GM12878 (cell line): ENCODE data around the gene SULT1A2. TPM values are rescaled to one million over a fixed set of nuclear protein-coding genes. Genes with fewer than 3 reads are reported as not detected.

Experiments
- ATAC-seq: fragments of 200-7000 bp; cut with Tn5 transposase; 3 replicates; pipeline ENCODE4 v1.9.1; 2020; ENCODE audit warnings: mild to moderate bottlenecking, moderate library complexity
- BruUV-seq: library from RNA; stranded (reverse); fragments of 400-500 nt; replicated peaks from 2 replicates; lab custom pipeline; 2021; lab: Mats Ljungman, UMichigan
- CTCF ChIA-PET: fragments of 300-600 bp; sonication (Branson Sonifier 250); formaldehyde crosslinking; extraction: SDS; loops from one replicate; lab custom pipeline; 2021; ENCODE audit warnings: inconsistent platforms; lab: Yijun Ruan, JAX
- POLR2A ChIA-PET: fragments of 350-600 bp; formaldehyde crosslinking; extraction: SDS; loops from one replicate; lab custom pipeline; 2021; ENCODE audit warnings: inconsistent platforms; lab: Charles Lee
- RAD21 ChIA-PET: fragments of 300-600 bp; sonication (Branson Sonifier 250); formaldehyde crosslinking; loops from one replicate; lab custom pipeline; 2023; ENCODE audit warnings: antibody characterized with exemption; ENCODE audit not compliant: unreplicated experiment; lab: Charles Lee
- SMC1A ChIA-PET: fragments of 300-600 bp; sonication (Branson Sonifier 250); formaldehyde crosslinking; loops from one replicate; lab custom pipeline; 2023; ENCODE audit not compliant: unreplicated experiment, uncharacterized antibody; lab: Charles Lee
- DNase-seq: peaks from one replicate; pipeline ENCODE4 v3.0.0-alpha.2; 2011; ENCODE audit warnings: low read depth, low spot score
- FAIRE-seq: peaks from 3 replicates; lab custom pipeline; 2011; peaks lifted over from hg19 to GRCh38; lab: Jason Lieb, UNC
- H2AFZ ChIP-seq: 2 replicates; pipeline ENCODE4 v1.6.0; 2011; ENCODE audit warnings: low read depth, low read length, control low read depth; ENCODE audit not compliant: control insufficient read depth
- H3K27ac ChIP-seq: 2 replicates; pipeline ENCODE4 v1.5.1; 2011; ENCODE audit warnings: control low read depth; ENCODE audit not compliant: control insufficient read depth, insufficient read depth
- H3K27me3 ChIP-seq, 2 experiments: replicated peaks in 1 of 2; 2 replicates each; pipeline versions ENCODE4 v1.6.0 to v1.6.1; 2011; ENCODE audit warnings: low read length in 1 of 2; ENCODE audit not compliant: control insufficient read depth in 2 of 2, insufficient read depth in 2 of 2
- H3K36me3 ChIP-seq, 2 experiments: 2 replicates each; pipeline ENCODE4 v1.5.1; 2011; ENCODE audit warnings: low read length in 1 of 2; ENCODE audit not compliant: control insufficient read depth in 2 of 2, insufficient read depth in 2 of 2
- H3K4me1 ChIP-seq: 2 replicates; pipeline ENCODE4 v1.6.1; 2011; ENCODE audit warnings: mild to moderate bottlenecking, low read length, moderate library complexity, mixed read lengths; ENCODE audit not compliant: control insufficient read depth, insufficient read depth
- H3K4me2 ChIP-seq: 2 replicates; pipeline ENCODE4 v1.6.0; 2011; ENCODE audit warnings: control low read depth; ENCODE audit not compliant: control insufficient read depth, insufficient read depth
- H3K4me3 ChIP-seq: fragments of 200-600 bp; sonication (generic); 2 replicates; pipeline ENCODE4 v1.5.1; 2016
- H3K79me2 ChIP-seq: 2 replicates; pipeline ENCODE4 v1.6.0; 2011; ENCODE audit warnings: low read length; ENCODE audit not compliant: control insufficient read depth, insufficient read depth
- H3K9ac ChIP-seq: 2 replicates; pipeline ENCODE4 v1.8.0; 2011; ENCODE audit warnings: low read length, control low read depth, mixed read lengths; ENCODE audit not compliant: control insufficient read depth, insufficient read depth
- H3K9me3 ChIP-seq: replicated peaks from 3 replicates; pipeline ENCODE4 v1.5.1; 2011; ENCODE audit warnings: mild to moderate bottlenecking, low read length; ENCODE audit not compliant: control insufficient read depth, insufficient read depth
- H4K20me1 ChIP-seq: 2 replicates; pipeline ENCODE4 v1.6.0; 2011; ENCODE audit not compliant: control insufficient read depth, insufficient read depth
- BRCA1 ChIP-seq: IDR thresholded peaks from 2 replicates; pipeline ENCODE4 v1.6.1; 2011; ENCODE audit warnings: low read depth, low read length, improper control_type of control experiment
- DPF2 ChIP-seq: fragments of 450-650 bp; IDR thresholded peaks from 2 replicates; pipeline ENCODE4 v1.6.1; 2017; ENCODE audit warnings: mild to moderate bottlenecking
- EGR1 ChIP-seq, 2 experiments: IDR thresholded peaks; 1 replicate in 1 of 2; 2 replicates in 1 of 2; pipeline ENCODE4 v1.6.1; 2011 to 2012; ENCODE audit warnings: low read depth in 2 of 2, low read length in 2 of 2, borderline replicate concordance in 1 of 2, mild to moderate bottlenecking in 1 of 2, moderate library complexity in 1 of 2
- JUNB ChIP-seq: IDR thresholded peaks from 2 replicates; pipeline ENCODE4 v1.6.1; 2016; ENCODE audit warnings: antibody characterized with exemption, mild to moderate bottlenecking
- NFXL1 ChIP-seq: fragments of 450-650 bp; IDR thresholded peaks from 2 replicates; pipeline ENCODE4 v1.6.1; 2017; ENCODE audit warnings: antibody characterized with exemption, mild to moderate bottlenecking, borderline replicate concordance
- POLR2A ChIP-seq: IDR thresholded peaks from 2 replicates; pipeline ENCODE4 v1.6.1; 2011; ENCODE audit warnings: low read depth, mild to moderate bottlenecking, low read length
- POLR2AphosphoS2 ChIP-seq: IDR thresholded peaks from 2 replicates; pipeline ENCODE4 v1.6.1; 2011; ENCODE audit warnings: low read depth, mild to moderate bottlenecking, low read length, improper control_type of control experiment, moderate library complexity
- RB1 ChIP-seq: fragments of 450-650 bp; formaldehyde crosslinking; IDR thresholded peaks from 2 replicates; pipeline ENCODE4 v1.6.1; 2017; ENCODE audit warnings: mild to moderate bottlenecking, borderline replicate concordance
- SMAD1 ChIP-seq: fragments of 450-650 bp; IDR thresholded peaks from 2 replicates; pipeline ENCODE4 v1.6.1; 2018; ENCODE audit warnings: mild to moderate bottlenecking, low read depth; ENCODE audit not compliant: partially characterized antibody
- SREBF1 ChIP-seq: IDR thresholded peaks from 2 replicates; pipeline ENCODE4 v1.6.1; 2012; ENCODE audit warnings: mild to moderate bottlenecking, low read length
- STAT3 ChIP-seq: IDR thresholded peaks from 2 replicates; pipeline ENCODE4 v1.6.1; 2011; ENCODE audit warnings: low read depth, low read length, improper control_type of control experiment
- TBL1XR1 ChIP-seq: IDR thresholded peaks from 2 replicates; pipeline ENCODE4 v1.6.1; 2012; ENCODE audit warnings: low read depth, low read length, improper control_type of control experiment
- ZBTB33 ChIP-seq: fragments of 450-650 bp; IDR thresholded peaks from 2 replicates; pipeline ENCODE4 v1.6.1; 2017; ENCODE audit warnings: mild to moderate bottlenecking
- ZNF207 ChIP-seq: fragments of 450-650 bp; IDR thresholded peaks from 2 replicates; pipeline ENCODE4 v1.6.1; 2014; ENCODE audit warnings: antibody characterized with exemption, mild to moderate bottlenecking, borderline replicate concordance
- WGBS: methylation state at CpG from one replicate; pipeline ENCODE4 v1.1.6; 2016; ENCODE audit warnings: low lambda C conversion rate; ENCODE audit not compliant: insufficient replicate concordance, insufficient coverage; ENCODE audit errors: missing lambda C conversion rate; 5-methylcytosine and 5-hydroxymethylcytosine counted together
- in situ Hi-C: fragments of 300-500 bp; cut with MboI; formaldehyde crosslinking; loops from 9 replicates; pipeline ENCODE4 v1.14.3; 2018; ENCODE audit warnings: mixed read lengths
- intact Hi-C: fragments of 100-400 bp; cut with micrococcal nuclease; formaldehyde crosslinking; loops from one replicate; pipeline ENCODE4 v1.14.2; 2022; ENCODE audit not compliant: unreplicated experiment
- polyA plus RNA-seq, 11 experiments: library from polyadenylated mRNA; depleted of rRNA in 4 of 11; unstranded in 6 of 11; stranded (reverse) in 5 of 11; fragments of >200 nt; fragmentation: Nextera tagmentation in 4 of 11; fragmentation: Illumina TruSeq in 1 of 11; extraction: Ambion mirVana in 4 of 11; extraction: Trizol in 1 of 11; gene quantifications; 1 replicate in 1 of 11; 2 replicates in 10 of 11; pipeline versions ENCODE4 v1.2.1 to v1.2.3, GENCODE V29; 2011 to 2016; ENCODE audit warnings: inconsistent platforms in 2 of 11, missing spikeins in 2 of 11, low read depth in 1 of 11
- total RNA-seq, 4 experiments: library from RNA; depleted of rRNA in 3 of 4; stranded (reverse); fragments of >200 nt in 3 of 4; fragmentation: Illumina TruSeq in 1 of 4; extraction: Trizol in 1 of 4; gene quantifications; 2 replicates each; pipeline versions ENCODE4 v1.2.1 to v1.2.3, GENCODE V29; 2013 to 2021
- TF ChIP-seq, protein P1 (sequence below): IDR thresholded peaks from 2 replicates; pipeline ENCODE4 v1.6.1; 2012; ENCODE audit warnings: low read length, inconsistent platforms
- TF ChIP-seq, protein P2 (sequence below): fragments of 450-650 bp; IDR thresholded peaks from 2 replicates; pipeline ENCODE4 v1.6.1; 2014; ENCODE audit warnings: mild to moderate bottlenecking

The SULT1A2 gene
- total and polyA plus RNA-seq, 10 of the 15 experiments (the other 5 are each of a cell fraction or from before 2014, with no cell fraction given) = 0.06 to 0.39 (median 0.07) TPM; not detected in 7

- BruUV-seq = no TSS peak
- WGBS = 95% methylated on average over 5 of the region's 5 CpGs
- DNase-seq (no peak), ATAC-seq (no peak), FAIRE-seq (no peak)
- ChIA-PET CTCF (interaction anchor here (1.1 kb wide), 1 partner anchor 11 kb away, joined by 5 read pairs; no protein-coding TSS in a partner anchor), POLR2A (no interaction called here), SMC1A (no interaction called here), RAD21 (no interaction called here)
- Histone ChIP-seq H3K9me3 (peaks cover 5% of the 10 kb centered on the region; the same call in 1 of the 3 replicates), H3K9ac (no peak overlapping the region), H3K27me3 (no peaks in the 10 kb centered on the region), H2AFZ (no peak overlapping the region), H3K79me2 (no peaks in the 10 kb centered on the region), H4K20me1 (no peaks in the 10 kb centered on the region), H3K27ac (no peak overlapping the region), H3K4me3 (no peak overlapping the region), H3K4me1 (no peaks in the 10 kb centered on the region), H3K36me3 (no peaks in the 10 kb centered on the region), H3K4me2 (no peak overlapping the region)
- TF ChIP-seq SREBF1 (no peak), DPF2 (no peak), NFXL1 (no peak), POLR2A (no peak), POLR2AphosphoS2 (no peak), TBL1XR1 (no peak), EGR1 (IDR thresholded peaks at IDR 0.05; ENCODE audit: borderline replicate concordance in 1 of 2, low read depth in 2 of 2, low read length in 2 of 2) (no peak), STAT3 (no peak), JUNB (no peak), BRCA1 (no peak), ZBTB33 (no peak), RB1 (no peak), ZNF207 (no peak), SMAD1 (no peak)
- TF ChIP-seq, protein P1, sequence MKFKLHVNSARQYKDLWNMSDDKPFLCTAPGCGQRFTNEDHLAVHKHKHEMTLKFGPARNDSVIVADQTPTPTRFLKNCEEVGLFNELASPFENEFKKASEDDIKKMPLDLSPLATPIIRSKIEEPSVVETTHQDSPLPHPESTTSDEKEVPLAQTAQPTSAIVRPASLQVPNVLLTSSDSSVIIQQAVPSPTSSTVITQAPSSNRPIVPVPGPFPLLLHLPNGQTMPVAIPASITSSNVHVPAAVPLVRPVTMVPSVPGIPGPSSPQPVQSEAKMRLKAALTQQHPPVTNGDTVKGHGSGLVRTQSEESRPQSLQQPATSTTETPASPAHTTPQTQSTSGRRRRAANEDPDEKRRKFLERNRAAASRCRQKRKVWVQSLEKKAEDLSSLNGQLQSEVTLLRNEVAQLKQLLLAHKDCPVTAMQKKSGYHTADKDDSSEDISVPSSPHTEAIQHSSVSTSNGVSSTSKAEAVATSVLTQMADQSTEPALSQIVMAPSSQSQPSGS = no peak
- TF ChIP-seq, protein P2, sequence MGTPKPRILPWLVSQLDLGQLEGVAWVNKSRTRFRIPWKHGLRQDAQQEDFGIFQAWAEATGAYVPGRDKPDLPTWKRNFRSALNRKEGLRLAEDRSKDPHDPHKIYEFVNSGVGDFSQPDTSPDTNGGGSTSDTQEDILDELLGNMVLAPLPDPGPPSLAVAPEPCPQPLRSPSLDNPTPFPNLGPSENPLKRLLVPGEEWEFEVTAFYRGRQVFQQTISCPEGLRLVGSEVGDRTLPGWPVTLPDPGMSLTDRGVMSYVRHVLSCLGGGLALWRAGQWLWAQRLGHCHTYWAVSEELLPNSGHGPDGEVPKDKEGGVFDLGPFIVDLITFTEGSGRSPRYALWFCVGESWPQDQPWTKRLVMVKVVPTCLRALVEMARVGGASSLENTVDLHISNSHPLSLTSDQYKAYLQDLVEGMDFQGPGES = no peak
- in situ Hi-C loops = no loop called here
- intact Hi-C loops = no loop called here
Measured at GRCh38 chr16:28569021-28569420, 27.8 kb downstream of the SULT1A2 start.
